NCI-H2107 treated with DMSO at 0.1 percent for 48 hours (cell line): ENCODE data around the gene PTH2R.
"Not testable (repeated sequence)": the region's sequence is repeated elsewhere in the genome, so short reads cannot be mapped to it uniquely, and the experiment has no call there.

Experiments
- DNase-seq: peaks from one replicate; lab custom pipeline; 2025; ENCODE audit not compliant: unreplicated experiment; lab: John Stamatoyannopoulos, UW

PTH2R gene, protein sequence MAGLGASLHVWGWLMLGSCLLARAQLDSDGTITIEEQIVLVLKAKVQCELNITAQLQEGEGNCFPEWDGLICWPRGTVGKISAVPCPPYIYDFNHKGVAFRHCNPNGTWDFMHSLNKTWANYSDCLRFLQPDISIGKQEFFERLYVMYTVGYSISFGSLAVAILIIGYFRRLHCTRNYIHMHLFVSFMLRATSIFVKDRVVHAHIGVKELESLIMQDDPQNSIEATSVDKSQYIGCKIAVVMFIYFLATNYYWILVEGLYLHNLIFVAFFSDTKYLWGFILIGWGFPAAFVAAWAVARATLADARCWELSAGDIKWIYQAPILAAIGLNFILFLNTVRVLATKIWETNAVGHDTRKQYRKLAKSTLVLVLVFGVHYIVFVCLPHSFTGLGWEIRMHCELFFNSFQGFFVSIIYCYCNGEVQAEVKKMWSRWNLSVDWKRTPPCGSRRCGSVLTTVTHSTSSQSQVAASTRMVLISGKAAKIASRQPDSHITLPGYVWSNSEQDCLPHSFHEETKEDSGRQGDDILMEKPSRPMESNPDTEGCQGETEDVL

DNA sequence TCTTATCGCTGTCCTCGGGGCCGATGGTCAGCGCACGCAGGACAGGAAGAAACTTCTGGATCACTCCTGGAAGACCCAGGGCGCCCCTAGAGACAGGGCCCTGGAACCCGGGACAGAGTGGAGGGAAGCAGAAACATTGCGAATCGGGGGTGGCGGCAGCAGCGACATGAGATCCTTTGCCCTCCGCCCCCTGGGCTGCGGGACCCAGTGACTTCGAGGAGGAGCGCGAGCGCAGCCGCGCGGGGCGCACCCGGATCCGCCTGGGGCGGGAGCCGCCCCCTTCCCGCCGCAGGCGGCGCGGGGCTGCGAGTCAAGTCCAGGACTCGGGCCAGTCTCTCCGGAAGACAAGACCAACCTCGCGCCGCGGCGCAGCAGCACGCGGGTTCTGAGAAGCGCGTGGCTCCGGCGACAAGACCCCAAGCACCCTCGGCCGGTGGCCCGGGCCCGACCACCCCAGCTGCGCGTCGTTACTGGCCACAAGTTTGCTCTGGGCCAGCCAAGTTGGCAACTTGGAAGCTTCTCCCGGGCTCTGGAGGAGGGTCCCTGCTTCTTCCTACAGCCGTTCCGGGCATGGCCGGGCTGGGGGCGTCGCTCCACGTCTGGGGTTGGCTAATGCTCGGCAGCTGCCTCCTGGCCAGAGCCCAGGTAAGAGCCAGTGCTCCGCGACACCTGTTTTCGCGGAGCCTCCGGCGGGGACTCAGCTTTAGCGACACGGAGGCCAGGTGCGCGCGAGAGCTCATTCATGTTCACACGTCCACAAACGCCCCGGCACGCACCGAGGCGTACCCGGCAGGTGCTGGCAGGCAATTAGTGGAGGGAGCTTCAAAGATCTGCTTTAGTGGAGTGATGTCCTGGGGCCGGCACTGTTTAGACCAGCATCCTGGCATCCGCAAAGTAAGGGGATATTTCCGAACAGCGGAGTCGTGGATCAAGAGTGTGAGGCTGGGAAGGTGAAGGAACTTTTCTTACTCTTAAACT is at the start of gene PTH2R:
PTH2R (plus strand) TSS at position 319 of the 978 bp plus-strand sequence; CDS start at position 571, 252 bp downstream.
- DNase-seq, result peak; percentile 60

DNA sequence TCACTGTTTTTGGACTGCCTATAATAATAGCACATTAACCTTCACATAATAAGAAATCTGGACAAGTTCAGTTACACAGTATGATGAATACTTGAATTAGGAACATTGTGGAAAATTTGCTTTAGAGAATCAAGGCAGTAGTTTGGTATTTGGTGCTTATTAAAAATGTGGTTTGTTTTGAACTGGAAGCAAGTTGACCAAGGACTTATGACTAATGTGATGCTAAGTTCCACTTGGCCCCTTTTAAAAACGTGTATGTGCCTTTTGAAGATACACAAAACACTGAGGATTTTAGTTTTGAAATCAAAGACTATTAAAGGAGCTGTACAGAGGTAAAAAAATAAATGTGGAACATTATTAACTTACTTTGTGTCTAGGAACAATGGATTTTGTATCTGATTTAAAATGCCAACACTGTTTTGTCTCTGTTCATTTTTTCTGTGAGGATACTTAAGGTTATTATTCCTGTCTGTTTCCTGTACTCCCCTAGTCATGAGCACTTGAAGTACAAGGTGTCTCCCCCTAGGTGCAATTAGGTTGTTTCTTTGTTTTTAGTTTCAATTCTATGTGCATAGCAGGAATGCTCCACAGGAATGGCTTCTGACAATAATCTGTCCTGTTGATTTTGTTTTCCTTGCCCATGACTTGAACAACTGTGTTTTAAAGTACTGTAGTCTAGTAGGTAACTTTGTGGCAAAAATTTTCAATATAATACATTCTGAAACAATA is 49.6 kb upstream of the PTH2R start:
- DNase-seq, result no peak

DNA sequence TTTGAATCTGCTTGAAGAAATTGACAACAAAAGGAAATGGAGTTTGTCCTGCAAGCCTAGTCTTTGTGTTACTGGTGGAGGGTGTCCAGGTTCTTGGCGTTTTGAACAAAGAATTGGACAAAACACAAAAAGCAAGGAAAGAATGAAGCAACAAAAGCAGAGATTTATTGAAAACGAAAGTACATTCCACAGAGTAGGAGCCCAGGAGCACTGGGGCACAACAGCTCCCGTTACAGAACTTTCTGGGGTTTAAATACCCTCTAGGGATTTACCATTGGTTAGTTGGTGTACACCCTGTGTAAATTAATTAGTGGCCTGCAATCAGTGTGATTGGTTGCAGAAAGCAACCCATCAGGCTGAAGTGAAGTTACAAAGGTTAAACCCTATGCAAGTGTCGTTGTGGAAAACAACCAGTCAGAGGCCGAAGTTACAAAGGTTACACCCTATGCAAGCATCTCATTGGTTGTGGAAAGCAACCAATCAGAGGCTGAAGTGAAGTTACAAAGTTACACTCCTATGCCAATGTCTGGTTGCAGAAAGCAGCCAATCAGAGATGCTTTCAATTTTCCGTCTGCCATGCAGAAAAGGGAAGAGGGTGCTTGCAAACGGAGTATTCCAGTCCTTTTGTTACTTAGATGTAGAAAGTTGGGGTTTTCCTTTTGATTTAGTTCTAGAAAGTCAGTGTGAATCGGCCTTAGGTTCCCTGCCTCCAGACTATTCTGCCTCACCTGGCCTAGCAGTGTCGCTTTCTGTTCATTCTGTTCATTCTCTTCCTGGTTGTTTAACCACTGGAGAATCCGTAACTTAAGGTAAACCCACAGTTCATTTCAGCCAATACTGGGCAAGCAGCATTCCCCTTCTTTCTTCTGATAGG is 47.6 kb upstream of the PTH2R start:
- DNase-seq, result no peak

DNA sequence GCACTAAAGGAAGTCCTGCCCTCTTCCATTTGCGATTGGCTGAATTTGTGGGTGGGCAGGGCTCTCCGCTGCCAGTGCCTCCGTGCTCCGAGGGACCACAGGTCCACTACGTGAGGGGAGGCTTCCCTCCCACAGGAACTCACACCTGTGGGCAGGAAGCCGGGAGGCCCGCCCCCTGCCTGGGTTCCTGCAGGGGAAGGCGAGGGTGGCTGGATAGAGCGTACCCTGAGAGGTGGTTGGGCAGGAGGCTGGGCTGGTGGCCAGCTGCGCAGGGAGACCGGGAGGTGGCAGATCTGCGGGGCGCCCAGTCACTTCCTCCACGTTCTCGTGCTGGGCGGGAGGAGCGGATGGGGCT is 47.0 kb upstream of the PTH2R start:
- DNase-seq, result no peak

DNA sequence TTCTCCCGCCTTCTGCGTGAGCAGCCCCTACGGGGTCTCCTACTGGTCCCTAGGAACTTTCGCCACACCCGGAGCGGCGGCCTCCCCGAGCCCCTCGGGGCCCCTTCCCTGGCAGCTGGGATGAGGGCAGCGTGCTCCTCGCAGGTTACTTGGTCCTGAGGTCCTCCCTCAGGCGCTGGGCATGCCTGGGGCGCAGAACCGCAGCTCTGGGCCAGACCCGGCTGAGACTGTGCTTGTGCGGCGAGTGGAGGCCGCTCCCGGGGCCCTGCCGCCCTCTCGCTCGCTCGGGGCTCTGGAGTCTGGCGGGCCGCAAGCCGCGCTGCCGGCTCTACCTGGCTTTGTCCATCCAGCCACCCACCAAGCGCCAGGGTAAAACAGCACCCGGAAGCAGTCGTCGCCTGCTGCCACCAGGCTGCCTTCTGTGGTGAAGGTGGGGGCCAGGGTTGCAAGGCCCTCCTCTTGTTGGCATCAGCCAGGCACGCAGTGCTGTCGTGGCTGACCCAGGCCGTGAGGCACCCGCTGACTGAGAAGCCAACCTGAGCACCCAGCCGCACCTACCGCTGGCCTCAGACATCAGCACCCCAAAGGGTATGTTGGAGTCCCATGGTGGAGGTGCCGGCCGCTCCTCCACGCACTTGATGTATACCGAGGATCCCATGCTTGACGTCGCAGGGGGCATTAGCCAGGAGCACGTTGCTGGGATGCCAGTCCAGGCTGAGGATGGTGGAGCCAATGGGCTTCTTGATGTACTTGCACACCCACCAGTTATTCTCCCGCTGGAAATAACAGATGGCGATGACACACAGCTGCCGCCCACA is 46.1 kb upstream of the PTH2R start:
- no peak for DNase-seq

DNA sequence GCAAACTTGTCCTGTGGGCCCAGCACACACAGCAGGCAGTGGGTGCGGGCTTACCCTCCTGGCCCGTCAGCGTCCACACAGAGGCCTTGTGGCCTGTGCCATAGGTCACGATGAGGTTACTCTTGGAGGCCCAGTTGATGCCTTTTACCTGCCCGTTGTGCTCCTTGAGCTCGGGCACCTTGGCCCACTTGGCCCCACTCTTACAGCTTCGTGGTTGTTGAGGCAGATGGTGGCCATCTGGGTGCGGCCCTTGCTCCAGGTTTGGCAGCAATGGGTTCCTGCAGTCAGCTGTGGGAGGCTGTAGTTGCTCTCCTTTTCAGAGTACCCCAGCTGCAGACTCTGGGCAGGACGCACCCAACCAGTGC is 45.5 kb upstream of the PTH2R start:
- DNase-seq, result no peak

DNA sequence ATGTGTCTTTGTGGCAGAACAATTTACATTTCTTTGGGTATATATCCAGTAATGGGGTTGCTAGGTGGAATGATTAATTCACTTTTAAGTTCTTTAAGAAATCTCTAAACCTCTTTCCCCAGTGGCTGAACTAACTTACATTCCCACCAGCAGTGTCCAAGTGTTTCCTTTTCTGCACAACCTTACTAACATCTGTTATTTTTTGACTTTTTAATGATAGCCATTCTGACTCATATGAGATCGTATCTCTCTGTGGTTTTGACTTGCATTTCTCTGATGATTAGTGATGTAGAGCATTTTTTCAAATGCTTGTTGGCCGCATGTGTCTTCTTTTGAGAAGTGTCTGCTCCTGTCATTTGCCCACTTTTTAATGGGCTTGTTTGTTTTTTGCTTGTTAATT is 43.1 kb upstream of the PTH2R start:
- no peak for DNase-seq

DNA sequence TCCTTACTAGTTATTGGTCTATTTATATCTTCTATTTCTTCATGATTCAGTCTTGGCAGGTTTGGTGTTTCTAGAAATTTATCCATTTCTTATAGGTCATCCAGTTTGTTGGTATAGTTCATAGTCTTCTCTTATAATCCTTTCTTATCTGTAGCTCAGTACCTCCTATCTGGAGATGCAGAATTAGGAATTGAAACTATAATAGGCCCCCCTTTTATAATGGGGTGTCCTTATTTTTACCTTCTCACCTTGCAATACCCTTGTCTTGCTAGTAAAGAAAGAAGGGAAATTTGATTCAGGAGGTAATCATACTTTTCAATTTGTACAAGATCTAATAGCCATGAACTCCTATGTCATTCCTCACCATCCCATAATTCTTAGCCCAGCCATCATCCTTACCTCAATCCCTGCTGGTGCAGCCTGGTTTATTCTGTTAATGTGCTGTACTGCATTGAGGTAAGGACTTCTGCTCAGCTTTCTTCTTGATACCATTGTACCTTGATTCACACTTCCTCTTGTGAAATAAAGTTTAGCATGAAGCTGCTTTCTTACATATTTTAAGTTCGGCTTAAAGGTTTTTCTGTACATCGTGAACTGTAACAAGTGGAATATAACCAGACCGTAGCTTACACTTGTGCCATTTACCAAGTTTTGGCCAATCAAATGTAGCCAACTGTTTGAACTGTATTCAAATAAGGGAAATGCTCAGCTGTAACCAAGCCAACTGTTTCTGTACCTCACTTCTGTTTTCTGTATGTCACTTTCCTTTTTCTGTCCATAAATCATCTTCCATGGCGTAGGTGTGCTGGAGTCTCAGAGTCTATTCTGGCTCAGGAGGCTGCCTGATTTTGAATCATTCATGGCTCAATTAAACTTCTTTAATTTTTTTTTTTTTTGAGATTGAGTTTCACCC is 40.1 kb upstream of the PTH2R start:
- DNase-seq, result no peak

DNA sequence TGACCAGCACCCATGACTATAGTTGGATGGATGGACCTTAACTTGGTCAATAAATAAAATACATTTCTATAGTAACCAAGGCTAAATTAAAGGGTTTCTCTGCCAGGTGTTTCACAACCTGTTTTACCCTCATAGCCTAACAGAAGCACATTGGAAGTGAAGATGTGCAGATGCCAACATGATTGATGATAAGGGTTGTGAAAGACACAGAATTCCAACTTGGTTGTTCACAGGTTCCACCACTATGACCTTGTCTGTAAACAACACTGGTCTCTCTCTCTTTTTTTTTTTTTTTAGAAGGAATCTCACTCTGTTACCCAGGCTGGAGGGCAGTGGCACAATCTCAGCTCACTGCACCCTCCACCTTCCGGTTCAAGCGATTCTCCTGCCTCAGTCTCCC is 37.5 kb upstream of the PTH2R start:
- DNase-seq, result no peak

DNA sequence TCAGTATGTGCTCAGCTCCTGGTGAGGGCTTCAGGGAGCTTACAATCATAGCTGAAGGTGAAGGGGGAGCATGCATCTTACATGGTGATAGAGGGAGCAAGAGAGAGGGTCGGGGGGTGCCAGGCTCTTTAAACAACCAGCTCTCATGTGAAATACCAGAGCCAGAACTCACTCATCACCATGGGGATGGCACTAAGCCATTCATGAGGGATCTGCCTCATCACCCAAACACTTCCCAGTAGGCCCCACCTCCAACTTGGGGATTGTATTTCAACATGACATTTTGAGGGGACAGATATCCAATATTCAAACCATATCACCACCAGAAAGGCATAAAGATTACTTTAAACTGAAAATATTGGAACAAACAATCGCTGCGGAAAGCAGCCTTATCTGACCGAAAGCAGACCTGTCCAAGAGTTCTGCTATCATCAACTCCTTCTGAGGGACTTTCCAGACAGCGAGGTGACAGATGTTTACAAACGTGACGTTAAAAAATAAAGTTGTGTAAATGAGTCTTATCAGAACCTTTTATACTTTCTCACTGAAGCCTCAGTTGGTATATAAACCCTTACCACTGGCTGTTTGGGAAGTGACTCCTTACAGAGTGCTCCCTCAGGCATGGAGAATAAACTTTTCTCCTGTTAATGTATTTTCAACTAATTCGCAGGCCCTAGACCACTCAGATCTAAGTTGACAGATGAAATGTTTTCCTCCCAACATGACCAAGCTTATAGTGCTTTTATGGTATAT is 35.5 kb upstream of the PTH2R start:
- DNase-seq, result no peak

DNA sequence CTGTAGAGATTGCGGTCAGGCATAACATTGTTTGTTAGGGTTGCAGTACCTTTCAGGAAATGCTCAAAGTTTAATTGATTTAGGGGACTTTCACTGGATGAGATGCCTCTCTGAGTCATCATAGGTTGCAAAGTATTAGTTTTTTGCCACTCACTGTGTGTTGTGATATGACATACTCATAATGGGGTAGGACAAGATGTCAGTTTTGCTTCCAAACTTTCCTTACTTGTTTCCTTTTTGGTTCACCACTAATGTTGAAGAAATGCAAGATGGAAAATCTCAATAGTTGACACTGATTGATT is 35.0 kb upstream of the PTH2R start:
- DNase-seq, result no peak

DNA sequence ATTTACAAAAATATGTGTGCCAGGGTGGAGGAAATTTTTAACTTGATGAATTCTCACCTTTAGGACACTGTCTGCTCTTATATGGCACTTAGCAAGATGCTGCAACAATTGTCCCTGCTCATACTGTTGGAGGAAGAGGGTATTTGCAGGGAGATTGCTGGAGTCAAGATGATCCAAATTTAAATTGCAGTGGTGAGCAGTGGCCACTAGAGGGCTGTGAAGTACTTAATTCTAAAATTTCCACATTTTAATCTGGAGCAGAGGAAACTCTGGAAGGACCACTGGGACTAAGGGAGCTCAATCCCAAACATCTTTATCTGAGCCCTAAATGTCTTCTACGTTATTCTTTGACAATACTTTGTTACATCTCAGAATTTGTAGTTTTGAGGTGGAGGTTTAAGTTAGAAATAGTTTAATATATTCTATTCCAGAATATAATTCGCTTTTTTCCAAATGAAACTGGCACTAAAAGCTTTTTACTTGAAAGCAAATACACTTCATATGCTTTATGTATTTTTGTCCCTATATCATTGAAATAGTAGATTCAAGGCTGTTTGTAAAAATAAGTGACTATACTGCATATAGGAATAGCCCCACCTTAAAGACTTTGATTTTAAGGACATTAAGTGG is 33.0 kb upstream of the PTH2R start:
- DNase-seq, result peak; percentile 31

DNA sequence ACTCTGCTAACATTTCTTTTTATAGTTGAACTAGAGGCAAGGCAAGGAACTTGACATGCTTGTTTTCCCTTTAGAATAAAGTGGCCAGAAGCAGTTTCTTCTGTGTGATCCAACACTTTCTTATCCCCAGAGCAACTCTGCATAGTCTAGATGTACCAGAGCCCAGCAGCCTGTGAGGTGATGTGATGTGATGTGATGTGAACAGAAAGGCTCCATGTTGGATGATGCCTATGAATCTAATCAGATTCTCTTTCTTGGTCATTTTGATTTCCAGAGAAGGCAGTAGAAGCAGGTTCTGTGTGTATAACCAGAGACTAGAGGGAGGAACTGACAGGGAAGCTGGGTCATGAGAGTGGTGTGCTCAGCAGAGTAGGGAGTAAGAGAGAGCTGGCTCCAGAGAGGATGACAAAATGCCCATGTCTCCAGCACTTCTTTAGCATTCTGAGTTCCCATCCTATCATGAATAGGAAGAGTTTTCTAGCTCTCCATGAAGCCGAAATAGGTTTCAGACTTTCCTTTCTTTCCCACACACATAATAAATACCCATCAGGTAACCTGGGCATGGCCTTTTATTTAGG is 31.0 kb upstream of the PTH2R start:
- DNase-seq, result no peak

DNA sequence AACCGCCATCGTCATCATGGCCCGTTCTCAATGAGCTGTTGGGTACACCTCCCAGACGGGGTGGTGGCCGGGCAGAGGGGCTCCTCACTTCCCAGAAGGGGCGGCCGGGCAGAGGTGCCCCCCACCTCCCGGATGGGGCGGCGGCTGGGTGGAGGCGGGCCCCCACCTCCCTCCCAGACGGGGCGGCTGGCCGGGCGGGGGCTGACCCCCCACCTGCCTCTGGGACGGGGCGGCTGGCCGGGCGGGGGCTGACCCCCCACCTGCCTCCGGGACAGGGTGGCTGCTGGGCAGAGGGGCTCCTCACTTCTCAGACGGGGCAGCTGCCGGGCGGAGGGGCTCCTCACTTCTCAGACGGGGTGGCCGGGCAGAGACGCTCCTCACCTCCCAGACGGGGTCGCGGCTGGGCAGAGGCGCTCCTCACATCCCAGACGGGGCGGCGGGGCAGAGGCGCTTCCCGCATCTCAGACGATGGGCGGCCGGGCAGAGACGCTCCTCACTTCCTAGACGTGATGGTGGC is 29.2 kb upstream of the PTH2R start:
- not testable (repeated sequence) for DNase-seq

DNA sequence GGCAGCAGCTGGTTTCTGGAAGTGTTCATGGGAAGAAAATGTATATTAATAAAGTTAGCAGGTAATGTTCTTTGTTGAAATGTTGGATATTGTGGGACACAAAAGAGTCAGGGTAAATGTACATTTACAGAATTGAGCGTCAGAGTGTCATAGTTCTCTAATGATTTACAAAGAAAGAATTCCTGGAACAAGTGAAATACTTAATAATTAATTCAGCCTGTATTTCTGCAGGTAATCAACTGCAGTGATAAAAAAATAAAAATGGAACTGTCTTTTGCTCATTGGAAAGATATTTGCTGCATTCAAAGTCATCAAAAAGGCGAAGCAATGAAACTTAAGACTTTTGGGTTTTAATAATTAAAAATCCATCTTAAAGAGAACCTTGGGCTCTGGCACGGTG is 27.4 kb upstream of the PTH2R start:
- no peak for DNase-seq

DNA sequence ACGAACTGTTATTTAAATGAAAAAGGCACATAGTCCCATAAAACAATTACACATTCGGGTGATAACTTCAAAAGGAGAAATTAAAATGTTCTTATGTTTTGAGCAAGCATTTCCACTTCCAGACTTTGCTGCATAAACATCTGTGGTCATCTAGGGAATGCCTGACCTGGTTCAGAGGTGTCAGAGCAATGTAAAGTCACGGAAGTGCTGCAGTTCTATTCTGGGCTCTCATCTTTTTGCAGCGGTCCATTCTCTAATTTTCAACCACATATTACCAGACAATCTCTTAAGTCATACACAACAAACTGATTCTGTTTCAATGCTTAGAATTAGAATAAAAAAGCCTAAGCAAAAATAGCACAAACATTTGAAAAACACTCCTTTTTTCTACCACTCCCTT is 22.0 kb upstream of the PTH2R start:
- DNase-seq, result no peak

DNA sequence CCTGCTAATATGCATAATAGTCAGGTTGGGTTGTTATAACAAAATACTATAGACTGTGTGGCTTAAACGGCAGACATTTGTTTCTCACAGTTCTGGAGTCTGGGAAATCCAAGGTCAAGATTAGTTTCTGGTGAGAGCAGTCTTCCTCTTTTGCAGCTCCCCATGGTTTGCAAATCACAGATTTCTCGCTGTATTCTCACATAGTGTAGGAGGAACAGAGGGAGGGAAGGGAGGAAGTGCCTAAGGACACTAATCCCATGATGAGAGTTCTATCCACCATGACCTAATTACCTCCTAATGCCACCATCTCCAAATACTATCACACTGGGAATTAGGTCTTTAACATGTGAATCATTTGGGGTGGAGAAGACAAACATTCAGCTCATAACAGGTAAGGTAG is 20.1 kb upstream of the PTH2R start:
- no peak for DNase-seq
